HG03354 (cell line): ENCODE data around the gene CPT1A.

Experiments
- ATAC-seq: cut with Tn5 transposase; IDR thresholded peaks from one replicate; pipeline ENCODE4 v1.9.1; 2021; ENCODE audit warnings: mild to moderate bottlenecking; ENCODE audit not compliant: unreplicated experiment, poor library complexity, severe bottlenecking

CPT1A gene

DNA sequence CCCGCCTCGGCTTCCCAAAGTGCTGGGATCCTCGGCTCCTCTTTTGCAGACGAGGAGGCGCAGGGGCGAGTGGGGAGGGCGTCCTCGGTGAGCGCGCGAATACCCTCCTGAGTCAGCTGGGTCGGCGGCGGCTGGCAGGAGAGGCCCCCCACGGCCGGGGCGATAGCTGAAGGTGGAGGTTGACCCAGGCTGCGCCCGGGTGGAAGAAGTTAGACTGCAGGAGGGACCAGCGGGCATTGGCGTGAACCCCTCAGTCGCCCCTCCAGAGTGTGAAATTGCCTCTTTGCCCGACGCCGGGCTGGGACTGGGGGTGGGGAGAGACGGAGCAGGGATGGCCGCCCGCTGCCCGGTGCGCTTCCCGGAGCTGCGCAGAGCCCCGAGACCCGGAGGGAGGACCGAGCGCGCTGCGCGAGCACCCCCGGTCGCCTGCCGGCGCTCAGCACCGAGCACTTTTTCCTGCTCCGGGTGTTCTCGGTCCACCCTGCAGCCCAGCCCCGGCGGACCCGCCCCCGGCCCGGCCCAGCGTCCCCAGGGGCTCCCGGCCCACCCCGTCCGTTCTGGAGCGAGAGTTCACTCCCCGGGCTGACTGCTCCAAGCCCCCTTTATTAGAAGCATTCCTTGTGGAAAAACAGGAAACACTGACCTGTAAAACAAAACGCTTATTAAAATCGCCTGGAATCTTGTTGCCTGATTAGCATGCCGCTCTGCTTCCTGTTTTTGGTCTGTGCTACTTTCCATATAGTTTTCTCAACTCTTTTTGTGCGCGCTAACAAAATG is 13.7 kb upstream of the CPT1A start:
- ATAC-seq: no peak

DNA sequence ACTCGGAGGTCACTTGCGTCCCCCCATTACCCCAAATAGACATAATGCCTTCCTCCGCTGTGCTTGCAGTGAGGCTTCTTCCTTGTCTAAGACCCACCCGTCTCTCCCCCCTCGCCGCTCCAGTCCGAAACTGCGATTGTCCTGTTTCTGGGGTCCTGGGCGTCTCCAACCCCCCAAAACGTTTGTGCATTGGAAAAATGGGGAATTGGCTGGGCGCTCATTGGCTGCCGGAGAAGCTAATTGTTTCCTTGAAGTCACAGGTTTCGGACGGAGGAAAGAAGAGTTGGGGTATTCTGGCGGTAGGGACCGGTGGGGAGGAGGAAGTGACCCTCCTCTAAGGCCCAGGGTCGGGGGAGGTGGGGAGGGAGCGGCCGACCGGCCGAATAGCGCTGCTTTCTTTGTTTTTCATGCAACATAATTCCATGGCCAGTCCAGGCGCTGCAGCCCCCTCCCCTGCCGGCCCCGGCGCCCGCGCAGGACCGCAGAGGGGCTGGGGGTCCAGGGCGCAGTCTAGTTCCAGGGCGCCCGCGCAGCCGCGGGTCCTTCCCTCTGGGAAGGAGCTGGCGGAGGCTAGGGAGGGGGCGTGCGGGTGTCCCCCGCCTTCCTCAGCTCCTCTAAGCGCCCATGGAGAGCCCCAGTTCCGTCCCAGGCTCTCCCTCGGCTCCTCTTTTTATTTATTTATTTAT is 12.7 kb upstream of the CPT1A start:
- ATAC-seq: no peak

DNA sequence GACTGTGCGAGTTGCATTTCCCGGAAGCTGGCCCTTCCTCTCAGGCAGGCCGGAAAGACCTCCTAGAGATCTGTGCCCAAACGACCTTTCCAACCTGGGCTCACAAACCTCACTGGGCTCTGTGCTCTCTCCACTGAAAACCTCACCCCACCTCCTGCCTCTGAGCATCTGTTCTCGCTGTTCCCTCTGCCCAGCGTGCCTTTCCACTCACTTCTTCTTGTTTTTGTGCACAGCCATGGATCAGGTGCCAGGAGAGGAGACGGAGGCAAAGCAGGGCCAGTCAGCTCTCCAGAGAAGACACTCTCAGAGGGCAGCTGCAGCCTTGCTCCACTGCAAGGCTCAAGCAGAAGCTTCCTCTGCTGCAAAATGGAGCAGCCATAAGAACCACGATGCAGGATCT is 10.9 kb upstream of the CPT1A start:
- no peak for ATAC-seq

DNA sequence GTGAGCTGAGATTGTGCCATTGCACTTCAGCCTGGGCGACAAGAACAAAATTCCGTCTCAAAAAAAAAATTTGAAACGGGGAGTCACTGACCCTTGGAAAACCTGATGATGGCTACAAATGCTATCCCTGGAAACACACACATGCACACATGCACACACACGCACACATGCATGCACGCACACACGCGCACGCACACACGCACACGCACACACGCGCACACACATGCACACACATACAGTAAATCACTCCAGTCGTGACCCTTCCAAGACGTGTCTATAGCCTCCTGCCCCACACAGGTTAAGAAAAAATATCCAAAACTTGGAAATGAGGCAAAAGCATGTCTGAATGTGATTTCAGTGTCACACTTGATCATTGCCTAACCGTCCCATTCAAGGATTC is 6.7 kb upstream of the CPT1A start:
- no peak for ATAC-seq

DNA sequence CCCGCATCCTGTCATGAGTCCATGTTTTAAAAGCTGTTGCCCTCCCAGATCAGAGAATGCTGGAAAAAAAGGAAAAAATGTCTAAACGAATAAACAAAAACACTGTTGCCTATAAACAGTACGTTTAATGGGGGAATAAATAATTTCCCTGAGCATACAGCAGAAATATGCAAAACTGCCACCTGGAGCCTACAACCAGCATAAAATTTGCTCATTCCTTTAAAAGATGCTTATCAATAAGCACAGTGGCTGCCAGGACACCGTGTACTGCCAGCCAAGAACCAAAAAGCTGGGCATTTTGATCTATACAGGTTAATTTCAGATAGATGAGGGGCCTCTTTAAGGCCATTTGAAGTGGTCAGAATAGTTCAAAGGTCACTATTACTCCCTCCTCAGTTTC is 5.7 kb upstream of the CPT1A start:
- no peak for ATAC-seq

DNA sequence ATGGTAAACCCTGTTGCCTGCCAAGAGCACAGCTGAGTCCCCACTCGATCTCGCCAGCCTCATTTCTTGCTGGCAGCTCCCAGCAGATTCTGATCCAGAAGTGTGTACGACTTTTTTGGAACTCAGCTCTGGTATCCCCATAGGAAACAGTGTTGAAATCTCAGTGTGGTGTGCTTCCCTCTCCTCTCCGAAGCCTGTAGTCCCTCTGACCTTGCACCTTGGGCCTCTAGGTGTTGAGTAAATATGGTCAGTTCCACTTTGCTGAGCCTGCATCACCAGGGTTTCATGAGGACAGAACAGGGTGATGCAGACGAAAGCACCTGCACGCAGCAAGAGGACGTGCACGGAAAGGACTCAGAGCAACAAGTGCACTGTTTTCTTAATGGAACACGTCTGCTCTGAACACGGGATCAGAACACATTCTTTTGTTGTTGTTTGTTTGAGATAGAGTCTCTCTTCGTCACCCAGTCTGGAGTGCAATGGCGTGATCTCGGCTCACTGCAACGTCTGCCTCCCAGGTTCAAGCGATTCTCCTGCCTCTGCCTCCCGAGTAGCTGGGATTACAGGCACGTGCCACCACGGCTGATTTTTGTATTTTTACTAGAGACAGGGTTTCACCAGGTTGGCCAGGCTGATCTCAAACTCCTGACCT is 3.8 kb upstream of the CPT1A start:
- ATAC-seq: no peak

DNA sequence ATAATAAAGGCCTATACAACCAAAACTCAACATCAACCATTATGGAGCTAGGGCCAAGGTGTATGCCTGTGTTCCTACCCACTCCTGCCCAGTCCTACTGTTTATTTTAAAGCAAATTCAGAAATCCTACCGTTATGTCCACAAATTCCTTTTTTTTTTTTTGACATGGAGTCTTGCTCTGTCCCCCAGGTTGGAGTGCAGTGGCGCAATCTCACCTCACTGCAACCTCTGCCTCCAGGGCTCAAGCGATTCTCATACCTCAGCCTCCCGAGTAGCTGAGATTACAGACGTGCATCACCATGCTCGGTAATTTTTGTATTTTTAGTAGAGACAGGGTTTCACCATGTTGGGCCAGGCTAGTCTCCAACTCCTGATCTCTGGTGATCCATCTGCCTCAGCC is 3.1 kb upstream of the CPT1A start:
- no peak for ATAC-seq

DNA sequence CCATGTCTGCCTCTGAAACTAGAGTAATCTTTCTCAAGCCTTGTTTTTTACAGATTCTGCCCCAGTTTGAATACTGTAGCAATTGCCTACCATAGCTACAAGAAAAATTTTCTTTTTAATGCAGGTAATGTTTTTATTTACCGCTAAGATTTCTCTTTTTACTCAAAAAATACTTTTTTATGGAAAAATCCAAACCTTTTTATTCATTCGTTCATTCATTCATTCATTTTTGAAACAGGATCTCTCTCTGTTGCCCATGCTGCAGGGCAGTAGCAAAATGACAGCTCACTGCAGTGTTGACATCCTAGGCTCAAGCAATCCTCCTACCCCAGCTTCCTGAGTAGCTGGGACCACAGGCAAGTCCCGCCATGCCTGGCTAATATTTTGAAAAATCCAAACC is 2.7 kb upstream of the CPT1A start:
- ATAC-seq: no peak

DNA sequence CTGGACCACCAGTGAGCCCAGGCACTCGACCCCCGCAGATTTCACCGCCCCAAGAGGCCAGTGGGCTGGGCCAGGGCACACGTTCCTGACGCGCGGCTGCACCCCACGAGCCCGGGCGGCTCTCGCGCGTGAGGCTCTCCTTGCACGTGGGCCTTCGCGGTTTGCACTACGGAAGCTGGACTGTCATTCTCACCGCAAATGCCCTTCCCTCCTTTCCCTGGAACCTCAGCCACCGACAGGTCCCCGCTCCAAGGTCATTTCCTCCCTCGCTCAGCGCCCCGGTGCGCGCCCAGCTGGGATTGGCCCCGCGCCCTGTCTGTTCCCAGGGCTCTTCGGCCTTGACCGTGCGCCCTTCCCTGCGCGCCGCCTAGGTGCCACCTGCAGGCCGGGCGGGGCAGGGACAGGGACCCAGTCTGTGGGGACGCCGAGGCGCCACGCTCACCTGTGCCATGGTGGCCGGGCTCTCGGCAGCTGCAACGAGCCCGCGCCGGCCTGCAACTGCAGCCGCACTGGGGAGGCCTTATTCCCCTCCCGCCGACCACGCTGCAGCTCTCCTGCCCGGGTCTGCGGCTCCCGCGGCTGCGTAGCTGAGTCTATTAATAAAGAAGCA is 2.1 kb upstream of the CPT1A start:
- ATAC-seq: peak; percentile 50

DNA sequence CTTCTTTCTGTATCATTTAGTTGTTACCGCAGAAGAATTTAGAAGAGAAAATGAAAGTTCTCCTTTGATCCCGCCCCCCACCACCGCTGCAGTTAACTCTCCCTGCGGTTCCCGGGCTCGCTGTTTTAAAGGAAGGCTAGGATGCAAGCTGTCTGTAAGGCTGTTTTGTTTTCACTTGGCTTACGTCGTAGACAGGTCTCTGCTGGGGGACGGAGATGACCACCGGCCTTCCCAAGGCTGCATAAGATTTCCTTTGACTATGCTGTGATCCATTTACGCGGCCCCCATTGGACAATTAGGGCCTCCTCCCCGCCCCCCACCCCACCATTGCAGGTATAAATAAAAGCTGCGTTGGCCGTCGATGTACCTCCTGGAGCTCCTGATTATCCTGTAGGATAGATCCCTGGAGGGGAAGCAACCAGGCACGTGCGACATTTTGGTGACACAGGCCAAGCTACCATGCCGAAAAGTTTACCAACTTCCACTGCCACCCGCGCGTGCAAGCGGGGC is 1.4 kb upstream of the CPT1A start:
- ATAC-seq: no peak

DNA sequence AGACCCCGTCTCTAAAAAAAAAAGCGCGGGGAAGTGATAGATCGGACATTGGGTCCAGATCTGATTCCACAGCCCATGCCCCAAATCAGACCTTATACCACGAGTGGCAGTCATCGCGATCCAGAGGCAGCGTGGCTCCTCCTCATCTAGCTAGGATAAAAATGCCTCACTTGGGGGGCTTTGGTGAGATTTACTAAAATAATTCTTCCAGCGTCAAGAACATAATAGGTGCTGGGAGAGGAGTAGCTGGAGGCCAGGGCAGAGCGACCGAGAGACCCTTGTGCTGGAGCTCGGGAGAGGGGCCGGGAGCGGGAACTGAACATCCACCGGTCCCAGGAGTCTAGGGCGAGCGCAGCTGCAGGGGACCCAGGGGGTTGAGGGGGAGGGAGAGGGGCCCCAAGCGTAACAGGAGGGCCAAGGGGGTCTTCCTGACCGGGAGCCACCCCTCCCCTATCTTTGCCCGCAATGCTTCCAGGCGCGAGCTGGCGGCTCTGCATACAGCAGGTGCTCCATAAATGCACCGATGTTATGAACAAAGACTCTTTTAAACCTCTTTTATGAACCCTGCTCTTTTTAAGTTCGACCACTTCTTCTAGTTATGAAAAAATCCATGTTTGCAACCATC is 823 bp upstream of the CPT1A start:
- no peak for ATAC-seq

DNA sequence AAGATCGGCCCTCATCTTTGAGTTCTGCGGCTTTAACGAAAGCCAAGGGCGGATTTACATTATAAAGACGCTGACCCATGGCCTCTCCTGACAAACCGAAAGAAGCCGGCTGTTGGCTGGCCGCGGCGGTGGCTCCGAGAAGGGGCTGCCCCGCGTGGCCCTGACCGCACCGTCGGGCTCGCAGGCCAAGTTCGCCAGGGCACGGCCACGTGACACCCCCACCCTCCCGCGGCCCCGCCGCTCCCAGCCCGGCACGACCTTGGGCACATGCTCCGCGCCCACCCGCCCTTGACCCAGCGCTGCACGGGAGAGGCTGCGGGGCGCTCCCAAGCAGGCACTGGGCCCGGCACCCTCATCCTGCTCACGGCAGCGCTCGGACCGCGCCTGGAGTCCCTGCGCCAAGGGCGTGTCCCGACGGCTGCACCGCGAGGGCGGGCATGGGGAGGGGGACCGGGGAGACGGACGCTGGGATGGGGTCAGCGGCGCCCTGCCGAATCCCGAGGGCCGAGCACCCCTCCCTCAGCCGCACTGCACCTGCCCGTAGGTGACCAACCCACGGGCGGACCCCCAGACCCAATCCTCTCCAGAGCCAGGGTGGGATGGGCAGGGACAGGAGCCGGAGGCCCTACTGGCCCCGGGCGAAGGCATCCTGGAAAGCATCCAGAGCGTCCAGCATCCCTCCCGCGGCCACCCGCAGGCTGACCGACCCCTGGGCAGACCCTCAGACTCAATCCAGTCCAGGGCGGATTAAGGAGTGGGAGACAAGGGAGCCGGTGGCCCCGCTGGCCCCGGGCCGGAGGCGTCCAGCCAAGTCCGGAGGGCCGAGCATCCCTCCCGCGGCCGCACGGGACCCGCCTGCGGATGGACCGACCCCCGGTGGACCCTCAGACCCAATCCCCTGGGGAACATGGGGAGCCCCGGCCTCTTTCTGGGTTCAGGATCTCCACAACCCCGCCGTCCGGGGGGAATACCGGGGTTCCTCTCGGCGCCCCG is 759 bp downstream of the CPT1A start:
- no peak for ATAC-seq

DNA sequence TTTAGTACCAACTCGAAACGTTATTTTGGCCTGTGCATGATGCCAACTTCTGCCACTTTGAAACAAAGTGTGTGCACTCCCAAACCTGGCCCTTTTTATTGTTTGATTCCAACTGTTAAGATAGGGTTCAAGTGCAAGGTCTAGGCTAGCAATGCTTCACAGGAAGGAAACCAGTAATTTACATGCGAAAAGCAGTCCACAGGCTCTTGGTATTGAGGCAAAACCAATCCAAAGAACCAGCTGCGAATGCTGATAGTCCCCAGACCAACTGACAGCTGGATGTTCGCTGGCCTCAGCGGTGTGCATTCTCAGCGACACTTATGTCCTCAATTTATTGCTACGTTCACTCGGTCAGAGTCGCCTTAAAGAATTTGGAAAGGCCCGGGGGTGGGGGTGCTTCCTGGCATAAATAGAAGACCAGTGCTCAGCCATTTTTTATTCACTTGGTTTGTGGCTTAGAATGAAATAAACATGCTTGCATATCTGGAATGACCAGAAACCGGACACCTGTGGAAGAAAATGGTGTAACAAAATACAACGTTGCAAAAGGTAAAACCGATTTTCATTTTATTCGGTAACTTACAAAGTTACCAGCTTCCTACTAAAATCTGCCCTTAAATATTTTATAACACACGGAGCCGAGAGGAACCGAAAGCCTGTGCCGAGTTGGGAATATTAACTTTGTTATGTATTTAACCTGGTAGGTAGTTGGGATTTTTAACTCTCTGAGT is 1.6 kb downstream of the CPT1A start:
- ATAC-seq: no peak

DNA sequence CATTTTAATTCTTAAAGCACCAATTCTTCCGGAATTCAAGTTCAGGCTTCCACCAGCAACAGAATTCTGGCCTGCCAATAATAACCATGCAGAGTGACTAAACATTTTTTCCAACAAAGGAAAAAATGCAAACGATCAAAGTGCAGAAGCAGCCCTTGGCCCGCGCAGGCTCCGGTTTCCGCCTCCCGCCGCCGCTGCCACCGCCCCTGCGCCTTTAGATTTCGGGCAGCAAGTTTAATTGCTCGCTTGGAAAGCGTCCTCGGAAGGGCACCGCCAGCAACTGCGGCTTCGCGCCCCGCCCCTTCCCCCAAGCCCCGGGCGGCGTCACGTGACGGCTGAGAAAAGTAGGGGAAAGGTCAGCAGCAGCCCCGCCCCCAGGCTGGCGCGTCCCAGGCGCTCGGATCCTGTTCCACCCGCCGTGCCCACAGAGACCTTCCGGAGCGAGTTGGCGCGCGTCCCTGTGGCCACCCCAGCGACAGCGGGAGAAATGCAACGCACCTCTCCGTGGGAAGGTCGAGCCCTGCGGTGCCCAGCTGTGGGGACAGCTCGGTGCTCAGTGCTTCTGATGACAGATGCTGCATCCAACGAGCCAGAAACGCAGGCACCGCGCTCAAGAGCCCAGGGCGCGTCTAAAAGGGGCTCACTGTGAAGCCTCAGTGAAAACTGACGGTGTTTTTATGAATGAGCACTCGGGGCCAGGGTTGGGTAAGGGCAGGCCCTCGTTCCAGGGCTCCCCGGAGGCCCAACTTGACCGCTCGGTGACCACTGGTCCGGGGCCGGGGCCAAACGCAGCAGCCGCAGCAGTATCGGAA is 2.5 kb downstream of the CPT1A start:
- peak; percentile 39 for ATAC-seq

DNA sequence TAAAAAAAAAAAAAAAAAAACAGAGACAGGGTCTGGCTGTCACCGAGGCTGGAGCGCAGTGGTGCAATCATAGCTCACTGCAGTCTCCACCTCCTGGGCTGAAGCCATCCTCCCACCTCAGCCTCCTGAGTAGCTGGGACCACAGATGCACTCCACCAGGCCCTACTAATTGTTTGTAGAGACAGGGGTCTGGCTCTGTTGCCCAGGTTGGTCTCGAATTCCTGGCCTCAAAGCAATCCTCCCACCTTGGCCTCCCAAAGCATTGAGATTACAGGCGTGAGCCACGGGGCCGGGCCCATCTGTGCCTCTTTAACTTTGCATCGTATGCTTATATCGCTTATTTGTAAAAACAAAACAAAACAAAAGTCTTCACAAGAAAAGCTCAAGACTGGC is 3.1 kb downstream of the CPT1A start:
- ATAC-seq: no peak

DNA sequence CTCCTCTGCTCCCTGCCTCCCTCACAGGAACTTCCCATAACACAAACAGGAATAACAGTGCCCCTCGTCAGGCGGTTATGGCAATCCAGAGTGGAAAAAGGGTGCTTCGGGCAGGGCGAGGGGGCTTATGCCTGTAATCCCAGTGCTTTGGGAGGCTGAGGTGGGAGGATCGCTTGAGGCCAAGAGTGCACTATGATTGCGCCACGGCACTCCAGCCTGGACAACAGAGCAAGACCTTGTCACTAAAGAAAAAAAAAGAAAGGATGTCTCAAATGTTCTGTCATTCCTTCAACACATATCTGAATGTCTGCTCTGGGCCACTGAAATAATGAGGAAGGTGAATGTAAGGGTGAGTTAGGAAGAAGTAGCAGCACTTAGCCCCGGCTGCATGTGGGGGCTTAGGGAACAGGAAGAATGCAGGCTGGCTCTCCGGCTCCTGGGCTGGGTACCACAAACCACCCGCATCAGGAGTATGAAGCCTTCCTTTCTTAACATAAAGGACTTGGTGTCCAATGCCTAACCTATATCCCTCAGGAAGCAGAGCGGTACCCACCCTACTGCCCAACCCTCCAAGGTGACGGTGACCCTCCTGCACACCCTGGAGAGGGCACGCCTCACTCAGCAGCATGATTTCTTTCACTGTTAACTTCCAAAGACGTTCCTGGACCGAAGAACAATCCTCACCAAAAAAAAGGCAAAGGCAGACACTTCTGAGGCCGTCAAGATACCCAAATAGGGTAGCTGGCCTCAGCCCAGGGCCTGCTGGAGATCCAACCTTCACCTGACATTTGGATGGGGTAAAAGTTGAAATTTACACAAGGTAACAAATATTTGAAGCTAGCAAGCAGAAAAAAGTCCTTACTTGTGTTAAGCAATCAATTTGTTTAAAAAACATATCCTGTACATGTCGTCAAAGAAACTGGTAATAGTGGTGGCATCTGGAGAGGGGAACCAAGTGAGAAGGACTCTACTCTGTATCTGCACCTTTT is 3.8 kb downstream of the CPT1A start:
- ATAC-seq: no peak
